GM21737 (cell line): ENCODE results near the gene CATSPER1.

ENCODE experiments used
- ATAC-seq: cut with Tn5 transposase; IDR thresholded peaks from one replicate; pipeline ENCODE4 v1.9.1; 2021; ENCODE audit warnings: mild to moderate bottlenecking, moderate library complexity; ENCODE audit not compliant: unreplicated experiment

Gene CATSPER1

DNA sequence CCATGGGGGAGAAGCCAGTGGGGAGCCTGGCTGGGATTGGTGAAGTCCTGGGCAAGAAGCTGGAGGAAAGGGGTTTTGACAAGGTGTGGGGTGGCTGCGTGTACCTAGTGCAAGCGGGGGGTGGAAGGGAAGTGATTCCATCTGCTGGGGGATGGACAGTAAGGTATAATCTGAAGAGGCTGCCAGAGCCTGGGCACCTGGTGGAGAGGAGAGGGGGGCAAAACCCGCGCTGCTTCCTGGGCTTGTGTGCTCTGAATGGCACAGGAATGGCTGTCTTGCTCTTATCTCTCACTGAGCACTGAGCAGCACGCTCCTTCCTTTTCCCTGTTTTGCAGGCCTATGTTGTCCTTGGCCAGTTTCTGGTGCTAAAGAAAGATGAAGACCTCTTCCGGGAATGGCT, 23.0 kb downstream of the CATSPER1 start:
- ATAC-seq, result no peak

DNA sequence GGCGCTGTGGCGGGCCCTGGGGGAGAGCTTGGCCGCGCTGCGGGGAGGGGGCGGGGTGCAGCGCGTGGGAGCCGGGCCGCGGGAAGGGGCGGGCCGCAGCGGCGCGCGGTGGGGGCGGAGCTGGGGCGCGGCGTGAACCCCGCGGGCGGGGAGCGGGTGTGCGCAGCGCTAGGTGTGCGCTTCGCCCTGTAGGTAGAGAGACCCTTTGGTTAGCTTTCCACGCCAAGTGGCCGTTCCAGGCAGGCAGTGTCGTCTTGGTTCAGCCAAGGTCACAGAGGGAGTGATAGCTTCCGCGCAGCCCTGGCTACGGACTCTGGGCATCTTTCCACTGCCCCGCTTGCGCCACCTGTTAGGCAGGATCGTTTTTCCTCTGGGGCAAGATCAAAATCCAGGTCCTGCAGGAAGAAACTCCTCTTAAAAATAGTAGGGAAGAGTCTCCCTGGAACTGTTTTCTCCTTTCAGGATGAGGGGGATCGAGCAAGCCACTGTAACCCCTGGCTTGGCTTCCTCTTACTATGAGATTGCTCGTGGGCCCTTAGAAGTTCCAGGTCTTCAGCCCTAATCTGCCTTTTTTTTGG, 23.5 kb downstream of the CATSPER1 start:
- ATAC-seq, result peak; percentile 44

DNA sequence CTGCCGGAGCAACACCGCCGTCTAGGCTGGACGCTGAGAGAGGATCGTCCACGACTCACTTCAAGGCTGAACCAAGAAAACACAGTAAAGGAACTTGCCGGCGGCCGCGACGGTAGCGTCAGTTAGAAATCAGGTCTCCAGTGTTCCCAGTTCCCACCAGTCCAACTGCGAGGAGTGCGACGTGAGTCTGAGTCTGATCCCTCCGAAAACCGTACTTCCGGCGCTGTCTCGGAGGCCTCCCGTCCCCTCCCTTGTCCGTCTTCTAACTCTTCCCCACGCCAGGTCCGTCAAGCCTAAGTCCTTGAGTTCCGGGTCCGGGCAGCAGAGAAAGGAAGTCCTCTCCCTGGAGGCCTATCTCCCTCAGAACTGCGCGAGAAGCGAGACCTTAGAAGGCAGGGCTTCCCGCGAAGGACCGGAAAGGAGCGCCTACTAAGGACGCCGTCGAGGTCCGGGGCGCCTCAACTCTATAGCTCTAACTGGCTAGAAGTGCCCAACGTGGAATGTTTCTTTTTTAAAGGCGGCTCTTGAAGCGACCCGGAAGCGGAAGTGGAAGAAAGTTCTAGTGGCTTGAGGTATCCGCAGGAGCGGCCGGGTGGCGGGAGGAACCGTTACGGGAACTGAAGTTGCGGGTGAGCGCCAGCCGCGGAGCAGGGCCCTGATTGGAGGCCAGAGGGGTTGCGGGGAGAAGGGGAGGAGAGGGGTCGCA, 24.2 kb downstream of the CATSPER1 start, which contains the start of the genes BANF1 and EIF1AD:
BANF1 (plus strand) TSS at position 562 of the 706 bp plus-strand sequence. CDS start 748 bp downstream, outside the sequence.
EIF1AD (minus strand) TSS at position 216 of the 706 bp plus-strand sequence. CDS start 1,768 bp downstream, outside the sequence.
- ATAC-seq, result peak; percentile 62

DNA sequence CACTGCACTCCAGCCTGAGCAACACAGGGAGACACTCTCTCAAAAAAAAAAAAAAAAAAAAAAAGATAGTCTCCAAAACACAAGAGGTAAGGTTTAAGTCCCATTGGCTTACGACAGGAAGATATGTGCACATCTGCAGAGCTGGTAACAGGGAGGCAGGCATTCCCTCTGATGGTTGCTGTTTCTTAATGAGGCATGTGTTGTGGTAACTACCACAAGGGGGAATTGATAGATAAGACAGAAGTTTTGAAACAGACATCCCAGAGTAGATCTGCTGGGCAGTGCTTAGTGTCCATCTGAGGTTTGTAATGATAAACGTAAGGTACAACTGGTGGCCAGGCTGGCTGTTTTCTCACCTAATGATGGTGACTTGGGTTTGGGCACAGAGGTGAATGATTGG, 29.0 kb downstream of the CATSPER1 start:
- ATAC-seq, result no peak

DNA sequence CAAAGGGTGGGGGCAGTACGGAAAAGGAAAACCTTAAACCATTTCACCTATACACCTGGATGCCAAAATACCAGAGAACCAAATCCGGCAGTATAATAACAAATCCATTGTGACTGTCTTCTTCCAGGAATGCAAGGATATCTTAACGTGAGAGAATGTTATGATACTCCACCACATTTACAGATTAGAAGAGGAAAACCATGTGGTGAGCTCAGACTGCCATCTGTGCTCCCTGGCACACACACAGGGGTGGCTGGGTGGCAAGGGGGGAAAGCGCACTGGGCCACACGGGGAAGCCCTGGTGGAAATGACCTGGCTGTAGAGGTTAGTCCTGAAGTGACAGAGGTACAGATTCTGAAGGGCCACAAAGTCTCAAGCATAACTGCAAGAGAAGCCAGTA, 34.2 kb downstream of the CATSPER1 start:
- ATAC-seq, result no peak

DNA sequence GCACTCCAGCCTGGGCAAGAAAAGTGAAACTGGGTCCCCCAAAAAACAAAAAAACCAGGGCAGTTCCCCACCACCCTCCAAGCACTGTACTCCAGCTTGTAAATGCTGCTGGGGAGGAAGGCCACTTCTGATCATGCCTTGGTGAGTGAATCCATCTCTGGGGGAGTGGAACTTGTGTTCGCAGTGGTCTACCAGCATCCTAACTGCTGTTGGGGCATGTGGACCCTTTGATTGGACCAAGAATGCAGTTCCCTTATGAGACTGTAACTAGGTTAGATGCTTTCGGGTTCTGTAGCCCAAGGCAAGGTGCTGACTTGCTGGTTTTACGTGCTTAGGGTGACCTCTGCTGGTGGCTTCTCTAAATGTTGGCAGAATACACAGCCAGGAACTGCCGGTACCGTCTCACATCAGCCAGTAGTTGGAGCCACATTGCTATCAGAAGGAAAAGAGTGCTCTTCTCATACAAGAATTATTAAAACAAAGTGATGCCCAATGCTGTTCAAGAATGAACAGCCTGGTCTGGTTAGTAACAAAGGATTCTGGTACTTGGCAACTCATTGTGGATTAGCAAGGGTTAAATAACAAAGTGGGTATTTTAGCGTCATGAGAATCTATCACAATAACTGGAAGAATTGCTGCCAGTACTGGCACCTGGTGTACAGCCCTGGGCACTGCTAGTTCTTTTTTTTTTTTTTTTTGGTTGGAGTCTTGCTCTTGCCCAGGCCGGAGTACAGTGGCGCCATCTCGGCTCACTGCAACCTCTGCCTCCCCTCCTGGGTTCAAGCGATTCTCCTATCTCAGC, 37.3 kb downstream of the CATSPER1 start:
- ATAC-seq, result peak; percentile 90

DNA sequence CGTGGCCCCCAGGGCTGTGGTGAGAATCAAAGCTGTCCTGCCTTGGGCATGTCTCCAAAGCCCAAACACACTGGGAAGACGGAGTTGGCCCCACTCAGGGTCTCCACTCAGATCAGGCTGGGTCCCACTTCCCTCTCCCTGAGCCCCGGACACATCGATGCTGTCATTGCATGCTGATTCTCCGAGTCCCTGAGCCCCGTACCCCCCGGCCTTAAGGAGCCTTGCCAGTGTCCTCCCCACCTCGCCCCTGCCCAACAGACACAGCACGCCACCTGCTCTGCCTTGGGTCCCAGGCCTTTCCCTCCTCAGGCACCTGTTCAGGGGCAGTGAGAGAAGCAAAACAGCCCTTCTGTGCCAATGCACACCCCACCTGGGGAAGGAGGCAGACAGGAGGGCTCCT, 38.9 kb downstream of the CATSPER1 start:
- no peak for ATAC-seq

DNA sequence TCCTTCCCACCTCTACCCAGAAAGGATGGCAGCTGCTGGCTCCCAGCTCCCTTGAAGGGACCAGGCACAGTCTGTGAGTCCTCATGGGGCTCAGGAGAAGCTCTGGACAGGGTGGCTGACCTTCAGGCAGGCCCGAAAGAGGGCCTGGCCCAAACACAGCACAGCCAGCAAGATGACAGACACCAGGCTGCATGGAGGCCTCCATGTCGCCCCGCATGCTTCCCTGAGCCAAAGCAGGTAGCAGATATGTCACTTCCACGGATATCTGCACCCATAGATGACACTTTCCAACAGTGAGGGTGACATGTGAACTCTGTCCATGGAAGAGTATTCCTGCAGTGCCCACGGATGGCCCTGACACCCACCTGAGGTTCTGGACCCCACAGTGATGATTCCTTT, 42.7 kb downstream of the CATSPER1 start:
- no peak for ATAC-seq

DNA sequence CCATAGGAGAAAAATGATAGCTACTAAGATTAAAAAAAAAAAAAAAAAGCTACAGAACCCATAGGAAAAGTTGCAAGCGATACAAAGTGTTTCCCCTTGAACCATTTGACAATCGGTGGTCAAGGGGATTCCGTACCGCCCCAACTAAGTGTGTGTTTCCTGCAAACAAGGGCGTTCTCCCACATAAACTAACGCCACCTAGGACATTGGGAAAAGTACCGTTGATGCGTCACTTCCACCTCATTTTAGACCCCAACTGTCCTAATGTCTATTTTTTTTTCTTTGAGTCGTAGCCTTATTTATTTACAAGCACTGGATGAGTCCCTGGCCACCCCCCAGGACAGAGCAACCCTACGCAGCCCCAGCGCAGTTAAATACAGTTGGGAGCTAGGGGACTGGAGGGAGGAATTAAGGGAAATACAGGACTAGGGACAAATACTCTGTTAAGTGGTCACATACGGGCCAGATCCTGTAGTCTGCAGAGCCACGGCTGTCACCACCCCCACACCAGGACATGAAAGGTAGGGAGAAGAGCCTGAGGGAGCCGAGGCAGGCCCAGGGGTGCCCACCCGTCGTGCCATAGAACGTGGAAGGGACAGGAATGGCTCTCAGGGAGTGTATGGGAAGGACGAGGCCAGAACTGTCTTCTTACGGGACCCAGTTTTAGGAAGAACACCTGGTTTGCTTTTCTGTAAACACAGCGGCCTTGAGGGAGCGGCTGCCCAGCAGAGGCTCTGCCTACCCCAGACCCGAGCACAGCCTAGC, 43.3 kb downstream of the CATSPER1 start:
- no peak for ATAC-seq

DNA sequence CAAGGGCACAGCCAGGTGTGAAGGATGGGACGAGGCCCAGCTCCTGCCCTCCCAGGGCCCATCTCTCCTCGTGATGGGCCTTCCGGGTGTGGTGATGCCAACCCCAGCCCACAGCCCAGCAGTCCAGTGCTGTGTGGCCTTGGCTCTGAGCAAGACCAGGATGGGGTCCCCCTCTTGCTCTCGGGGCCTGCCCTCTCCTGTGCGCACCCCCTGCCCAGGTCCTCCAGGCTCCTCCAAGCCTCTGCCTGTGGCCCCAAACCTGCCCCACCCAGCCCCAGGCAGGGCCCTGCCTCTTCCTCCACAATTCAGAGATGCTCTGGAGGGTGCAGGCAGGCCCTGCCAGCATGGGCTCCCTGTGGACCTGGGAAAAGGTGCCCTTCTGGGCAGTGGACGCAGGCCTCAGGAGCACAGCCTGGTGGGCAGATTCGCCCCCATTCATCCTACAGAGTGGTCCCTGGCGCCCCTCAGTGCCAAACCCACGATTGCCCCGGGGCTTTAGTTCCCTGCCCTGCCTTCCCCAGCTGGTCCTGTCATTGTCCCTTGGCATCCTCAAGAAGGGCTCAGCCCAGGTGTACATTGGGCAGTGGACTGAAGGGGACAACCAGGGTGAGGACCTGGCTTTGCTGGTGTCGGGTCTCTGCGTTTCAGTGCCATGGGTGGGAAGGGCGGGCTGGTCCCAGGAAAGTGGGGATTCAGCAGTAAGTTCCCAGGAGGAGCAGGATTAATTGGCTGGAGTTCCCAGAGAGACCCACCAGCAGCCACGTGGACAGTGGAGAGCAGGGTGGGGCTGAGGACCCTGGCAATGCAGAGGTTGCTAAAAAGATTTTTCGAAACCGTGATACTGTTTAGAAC, 44.1 kb downstream of the CATSPER1 start:
- ATAC-seq, result no peak

DNA sequence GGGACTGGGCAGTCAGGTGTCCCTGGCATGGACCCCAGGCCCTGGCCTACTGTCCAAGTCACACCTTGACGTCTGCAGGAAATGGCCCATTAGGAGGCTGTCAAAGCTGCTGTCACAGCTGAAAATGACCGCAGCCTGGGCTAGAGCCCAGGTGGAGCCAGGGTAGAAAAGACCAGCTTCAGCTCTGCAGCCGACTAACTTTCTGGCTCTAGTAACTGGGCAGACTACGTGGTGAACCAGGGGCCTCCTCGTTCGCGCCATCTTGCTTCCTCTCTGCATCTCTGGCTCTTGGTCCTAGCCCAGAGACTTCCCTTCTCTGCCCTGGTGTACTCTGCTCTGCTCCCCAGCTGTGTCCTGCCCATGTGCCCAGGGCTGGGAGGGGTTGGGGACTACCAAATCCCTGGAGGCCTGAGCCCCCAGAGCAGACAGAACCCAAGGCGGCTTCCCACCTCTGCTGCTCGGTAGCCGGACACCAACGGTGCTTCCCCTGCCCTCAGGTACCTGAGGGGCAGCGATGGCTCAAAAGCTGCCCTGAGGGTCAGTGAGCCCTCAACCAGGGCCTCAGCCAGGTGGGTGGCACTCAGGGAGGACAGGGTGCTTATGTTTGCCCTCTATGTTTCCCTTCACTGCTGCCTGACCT, 45.1 kb downstream of the CATSPER1 start:
- ATAC-seq, result no peak

DNA sequence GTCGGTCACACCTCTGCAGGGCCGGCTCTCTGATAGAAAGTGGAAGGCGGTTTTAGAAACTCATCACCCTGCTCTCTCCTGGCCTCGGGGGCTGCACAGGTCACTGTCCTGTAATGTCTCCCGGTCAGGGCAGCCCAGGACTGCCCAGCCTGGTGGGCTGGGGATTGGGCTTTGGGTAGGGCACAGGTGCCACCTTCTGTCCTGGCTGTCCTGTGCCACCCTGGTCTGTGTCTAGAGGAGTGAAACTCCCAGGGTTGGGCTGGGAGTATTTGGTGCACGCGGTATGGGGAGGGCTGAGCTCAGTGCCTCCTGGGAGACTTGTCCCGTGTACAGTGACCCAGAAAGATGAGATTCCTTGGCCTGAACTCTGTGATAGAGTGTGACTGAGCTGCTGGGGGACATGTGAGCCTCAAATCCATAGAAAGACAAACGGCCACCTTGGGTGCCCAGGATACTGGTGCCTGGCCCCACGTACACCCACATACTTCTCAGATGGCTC, 47.0 kb downstream of the CATSPER1 start:
- ATAC-seq, result no peak

DNA sequence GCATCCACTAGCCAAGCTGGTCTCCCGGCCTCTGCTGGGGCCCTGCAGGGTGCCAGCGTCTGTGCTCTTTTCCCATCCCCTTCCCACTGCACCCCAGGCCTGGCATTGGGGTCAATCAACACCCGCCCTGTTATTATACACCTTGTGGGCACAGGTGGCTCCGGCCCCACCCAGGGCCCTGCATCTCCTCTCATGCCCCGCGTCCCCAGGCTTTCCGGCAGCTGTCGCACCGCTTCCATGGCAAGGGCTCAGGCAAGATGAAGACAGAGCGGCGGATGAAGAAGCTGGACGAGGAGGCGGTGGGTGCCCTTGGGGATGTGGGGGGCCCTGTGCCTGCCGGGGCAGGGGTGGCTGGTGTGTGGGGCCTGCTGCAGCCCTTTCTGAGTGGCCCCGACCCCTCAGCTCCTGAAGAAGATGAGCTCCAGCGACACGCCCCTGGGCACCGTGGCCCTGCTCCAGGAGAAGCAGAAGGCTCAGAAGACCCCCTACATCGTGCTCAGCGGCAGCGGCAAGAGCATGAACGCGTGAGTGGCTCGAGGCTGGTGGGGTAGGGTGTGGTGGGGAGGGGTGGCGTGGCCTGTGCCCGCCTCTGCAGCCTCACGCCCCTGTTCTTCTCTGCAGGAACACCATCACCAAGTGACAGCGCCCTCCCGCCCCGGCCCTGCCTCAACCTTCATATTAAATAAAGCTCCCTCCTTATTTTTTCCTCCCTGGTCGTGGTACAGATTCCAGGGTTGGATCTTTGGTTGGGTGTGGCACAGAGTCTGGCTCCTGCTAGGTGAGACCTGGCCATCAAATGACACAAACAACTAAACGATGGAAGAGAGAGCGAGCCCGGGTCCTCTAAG, 47.7 kb downstream of the CATSPER1 start:
- no peak for ATAC-seq

DNA sequence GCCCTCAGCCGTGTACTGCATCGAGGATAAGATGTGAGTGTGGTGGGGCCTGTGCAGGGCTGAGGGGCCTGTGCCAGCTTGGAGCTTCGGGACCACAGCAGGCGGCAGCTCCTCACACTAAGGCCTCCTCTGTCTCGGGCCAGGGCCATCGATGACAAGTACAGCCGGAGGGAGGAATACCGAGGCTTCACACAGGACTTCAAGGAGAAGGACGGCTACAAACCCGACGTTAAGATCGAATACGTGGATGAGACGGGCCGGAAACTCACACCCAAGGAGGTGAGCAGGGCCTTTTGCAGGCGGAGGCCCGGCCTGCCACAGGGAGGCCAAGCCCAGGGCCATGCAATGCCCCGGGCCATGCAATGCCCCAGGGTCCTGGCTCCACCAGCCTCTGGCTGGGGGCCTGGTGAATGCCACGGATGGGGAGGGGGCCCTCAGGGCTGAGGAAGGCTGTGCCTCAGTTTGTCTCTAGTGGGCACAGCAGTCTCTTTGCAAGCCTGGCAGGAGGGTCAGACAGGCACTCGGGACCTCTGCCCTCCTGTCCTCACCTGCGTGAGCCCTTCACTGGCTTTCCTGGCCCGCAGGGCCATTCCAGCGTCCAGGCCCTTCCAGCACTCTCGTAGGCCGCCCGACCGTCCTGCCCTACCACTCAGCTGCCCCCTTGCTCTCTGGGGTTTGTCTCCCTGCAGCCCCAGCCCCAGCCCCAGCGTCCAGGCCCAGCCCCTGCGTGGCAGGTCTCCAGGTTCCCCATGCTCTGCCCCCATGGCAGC, 48.5 kb downstream of the CATSPER1 start:
- ATAC-seq, result no peak

DNA sequence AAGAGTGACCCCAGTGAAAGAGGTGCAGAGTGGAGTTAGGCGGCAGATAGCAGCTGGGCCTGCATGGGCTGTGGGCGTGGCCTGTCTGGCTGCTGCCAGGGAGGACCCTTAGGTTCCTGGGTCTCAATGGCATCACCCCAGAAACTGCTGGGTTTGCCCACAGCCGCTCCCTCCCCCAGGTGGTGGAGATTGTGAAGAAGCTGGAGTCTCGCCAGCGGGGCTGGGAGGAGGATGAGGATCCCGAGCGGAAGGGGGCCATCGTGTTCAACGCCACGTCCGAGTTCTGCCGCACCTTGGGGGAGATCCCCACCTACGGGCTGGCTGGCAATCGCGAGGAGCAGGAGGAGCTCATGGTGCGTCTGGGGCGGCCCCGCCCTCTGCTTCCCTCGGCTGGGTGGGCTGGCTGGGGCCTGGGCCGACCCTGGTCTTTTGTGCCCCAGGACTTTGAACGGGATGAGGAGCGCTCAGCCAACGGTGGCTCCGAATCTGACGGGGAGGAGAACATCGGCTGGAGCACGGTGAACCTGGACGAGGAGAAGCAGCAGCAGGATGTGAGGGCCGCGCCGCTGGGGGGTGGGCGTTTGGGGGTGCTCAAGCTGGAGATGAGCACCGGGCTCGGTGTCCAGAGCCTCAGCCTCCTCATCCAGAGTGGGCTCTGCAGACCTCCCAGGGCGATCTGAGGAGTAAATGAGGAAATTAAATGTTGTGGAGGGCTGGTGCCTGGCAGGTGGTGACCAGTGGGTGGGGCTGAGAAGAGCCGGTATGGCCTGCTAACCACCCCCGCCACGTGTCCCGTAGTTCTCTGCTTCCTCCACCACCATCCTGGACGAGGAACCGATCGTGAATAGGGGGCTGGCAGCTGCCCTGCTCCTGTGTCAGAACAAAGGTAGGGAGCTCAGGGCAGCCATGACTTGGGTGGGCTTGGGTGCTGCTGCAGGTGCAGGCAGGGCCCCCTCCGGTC, 49.8 kb downstream of the CATSPER1 start:
- ATAC-seq, result no peak

DNA sequence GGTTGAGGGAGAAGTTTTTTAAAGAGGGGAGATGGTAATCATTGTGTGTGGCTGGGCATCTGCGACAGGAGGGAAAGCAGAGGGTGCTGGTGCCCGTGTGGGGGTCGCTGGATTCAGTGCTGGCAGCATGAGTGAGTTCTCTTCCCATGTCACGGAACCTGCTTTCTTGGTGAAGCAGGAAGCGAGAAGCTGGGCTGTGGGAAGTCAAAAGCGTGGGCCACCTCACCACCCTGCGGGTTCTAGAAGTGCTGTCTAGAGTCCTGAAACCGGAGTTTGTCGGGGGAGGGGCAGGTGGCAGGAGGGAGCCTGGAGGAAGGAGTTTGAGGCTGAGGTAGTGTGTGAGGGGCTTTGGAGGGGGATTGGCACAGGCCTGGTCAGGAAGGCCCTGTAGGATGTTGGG, 50.5 kb downstream of the CATSPER1 start:
- ATAC-seq, result no peak
